ENCODE results near the gene GAB2.
"Not testable (repeated sequence)": the region's sequence is repeated elsewhere in the genome, so short reads cannot be mapped to it uniquely, and the experiment has no call there.

GAB2 gene

GRCh38 chr11:78239781-78240180 is 177.8 kb downstream of the GAB2 start:
- no peak for DNase-seq

- no peak for DNase-seq
These were observed 180.2 kb downstream of the GAB2 start for GRCh38 chr11:78237293-78238046.

GRCh38 chr11:78234006-78234405 is 183.6 kb downstream of the GAB2 start:
- no peak for DNase-seq

- not testable (repeated sequence) for DNase-seq
These were observed 184.6 kb downstream of the GAB2 start for GRCh38 chr11:78233046-78233445.

GRCh38 chr11:78231962-78232501 is 185.6 kb downstream of the GAB2 start:
- DNase-seq, result peak in 1 of 2 experiments; percentile 50

GRCh38 chr11:78230161-78230877 is 187.3 kb downstream of the GAB2 start:
- DNase-seq, result peak in 1 of 2 experiments; percentile 39

GRCh38 chr11:78229106-78229505 is 188.5 kb downstream of the GAB2 start:
- no peak for DNase-seq

- DNase-seq, result peak; percentile 20 to 33
These were observed 189.2 kb downstream of the GAB2 start for GRCh38 chr11:78228467-78228866.

- DNase-seq, result no peak
These were observed 189.7 kb downstream of the GAB2 start for GRCh38 chr11:78227921-78228320.

GRCh38 chr11:78226684-78227680 is 190.6 kb downstream of the GAB2 start:
- DNase-seq, result no peak

GRCh38 chr11:78224906-78225420 is 192.7 kb downstream of the GAB2 start:
- DNase-seq, result no peak

- no peak for DNase-seq
These were observed 193.1 kb downstream of the GAB2 start for GRCh38 chr11:78224506-78224905.

- DNase-seq, result no peak
These were observed 194.2 kb downstream of the GAB2 start for GRCh38 chr11:78223320-78223954.

- not testable (repeated sequence) for DNase-seq
These were observed 194.9 kb downstream of the GAB2 start for GRCh38 chr11:78222726-78223125.

- no peak for DNase-seq
These were observed 196.0 kb downstream of the GAB2 start for GRCh38 chr11:78221396-78222315.

GRCh38 chr11:78220218-78221157 is 197.1 kb downstream of the GAB2 start:
- DNase-seq, result no peak

- no peak for DNase-seq
These were observed 198.0 kb downstream of the GAB2 start for GRCh38 chr11:78219493-78220217.

- no peak for DNase-seq
These were observed 198.7 kb downstream of the GAB2 start for GRCh38 chr11:78218707-78219492.
